MM.1S (cell line): Measurements from ENCODE around the gene FHIT.

Experiments used
- CTCF ChIP-seq: fragments of 300-600 bp; sonication (generic); IDR thresholded peaks from 2 replicates; pipeline ENCODE4 v1.5.1; 2016; ENCODE audit warnings: antibody characterized with exemption, low read length, mixed read lengths
- EZH2 ChIP-seq: fragments of 300-600 bp; sonication (generic); optimal IDR thresholded peaks from 2 replicates; pipeline ENCODE3; 2017; ENCODE audit warnings: low read depth, mild to moderate bottlenecking, antibody characterized with exemption, low read length, mixed read lengths

- TF ChIP-seq EZH2: no peak
- TF ChIP-seq CTCF: no peak
Measured at GRCh38 chr3:61162965-61163364, 88.3 kb downstream of the FHIT start.
